Cerebellar nuclear complex (tissue), 1 donor: Measurements from ENCODE around the gene KRT6A.

Experiments
- DNase-seq, 2 experiments: peaks; one replicate each; lab custom pipeline; 2025; lab: John Stamatoyannopoulos, UW

Gene KRT6A

DNA sequence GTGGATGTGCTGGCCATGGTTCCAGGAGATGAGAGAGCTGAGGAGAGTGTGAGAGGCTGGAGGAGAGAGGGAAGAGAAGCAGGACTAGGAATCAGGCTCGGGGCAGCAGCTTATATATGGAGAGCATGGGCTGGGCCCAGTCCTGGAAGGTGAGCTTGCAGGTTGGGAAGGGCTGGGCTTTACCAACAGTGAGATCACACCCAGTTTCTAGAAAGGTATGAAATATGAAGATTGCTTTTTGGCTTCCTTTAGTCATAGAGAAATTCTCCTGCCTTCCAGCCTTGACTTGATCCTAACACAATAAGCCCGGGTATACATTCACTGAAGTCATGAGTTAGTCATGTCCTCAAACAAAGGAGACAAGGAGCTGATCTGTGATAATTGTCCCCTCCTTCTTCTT is at the start of gene KRT6A:
TSS of gene KRT6A (minus strand) at position 86 of the 400 bp plus-strand sequence. CDS start at position 17, 69 bp downstream.
- DNase-seq = no peak

DNA sequence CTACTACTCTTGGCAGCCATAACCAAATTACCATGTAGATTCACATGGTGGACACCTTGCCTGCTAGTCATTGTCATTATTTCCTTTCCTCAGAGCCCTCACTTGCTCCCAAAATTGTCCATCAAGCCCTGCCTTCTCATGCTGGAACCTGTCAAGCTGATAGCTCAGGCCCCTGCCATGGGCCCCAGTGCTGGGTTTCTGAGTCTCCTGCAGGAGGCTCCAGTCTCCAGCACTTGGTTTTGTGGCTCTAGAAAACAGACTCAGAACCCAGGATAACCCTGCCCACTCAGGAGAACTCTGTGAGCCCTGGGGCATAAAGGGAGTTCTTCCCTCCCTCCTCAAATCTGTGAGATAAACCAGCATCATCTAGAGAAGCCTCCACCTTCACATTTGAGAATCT is 49.1 kb upstream of the KRT6A start:
- DNase-seq = no peak

DNA sequence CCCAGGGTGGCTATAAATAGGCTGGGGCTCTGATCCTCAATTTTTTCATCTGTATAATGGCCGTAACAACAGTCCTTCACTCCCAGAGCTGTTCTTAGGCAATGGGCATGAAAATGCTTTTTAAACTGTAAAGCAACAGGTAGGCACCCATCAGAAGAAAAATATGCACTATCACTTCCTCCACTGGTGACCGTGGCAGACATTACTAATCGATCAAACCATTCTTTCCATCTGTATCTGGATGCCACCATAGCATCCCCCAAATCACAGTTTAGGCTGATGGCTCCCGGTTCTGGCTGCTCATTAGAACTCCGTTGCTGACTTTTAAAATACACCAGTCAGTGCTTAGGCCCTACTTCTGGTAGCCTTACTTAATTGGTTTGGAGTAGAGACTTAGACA is 48.7 kb upstream of the KRT6A start:
- no peak for DNase-seq

DNA sequence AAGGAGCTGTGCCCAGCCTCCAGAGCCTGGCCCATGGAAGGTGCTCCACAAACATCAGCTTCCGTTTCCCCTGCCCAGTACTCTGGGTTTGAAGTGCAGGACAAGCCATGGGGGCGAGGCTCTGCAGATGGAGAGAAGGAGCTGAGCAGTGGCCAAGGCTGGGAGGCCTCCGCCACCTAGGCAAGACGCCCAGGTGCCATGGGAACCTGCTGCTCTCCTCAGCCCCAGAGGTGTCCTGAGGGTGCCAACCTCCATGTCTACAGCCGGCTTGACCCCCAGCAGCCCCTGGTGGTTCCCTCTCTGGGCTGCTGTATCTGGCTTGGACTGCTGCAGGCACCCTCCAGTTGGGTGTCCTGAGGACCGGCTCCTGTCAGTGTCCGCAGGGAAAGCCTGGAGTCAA is 47.5 kb upstream of the KRT6A start:
- no peak for DNase-seq

DNA sequence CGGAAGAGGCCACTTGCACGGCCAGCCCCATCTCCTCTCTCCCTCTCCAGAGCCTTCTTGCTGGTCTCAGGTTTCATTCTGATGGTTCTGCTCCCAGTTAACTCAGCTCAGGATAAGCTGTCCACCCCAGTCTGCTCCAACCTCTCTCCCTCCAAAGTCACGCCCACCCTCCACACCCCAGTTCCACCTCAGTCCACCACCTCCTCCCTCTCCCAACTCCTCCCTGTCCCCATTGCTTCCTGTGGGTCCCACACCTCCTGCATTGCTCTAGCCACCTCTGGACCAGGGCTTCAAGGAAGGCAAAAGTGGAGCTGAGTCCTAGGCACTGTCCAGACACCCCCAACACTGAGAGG is 46.7 kb upstream of the KRT6A start:
- no peak for DNase-seq

DNA sequence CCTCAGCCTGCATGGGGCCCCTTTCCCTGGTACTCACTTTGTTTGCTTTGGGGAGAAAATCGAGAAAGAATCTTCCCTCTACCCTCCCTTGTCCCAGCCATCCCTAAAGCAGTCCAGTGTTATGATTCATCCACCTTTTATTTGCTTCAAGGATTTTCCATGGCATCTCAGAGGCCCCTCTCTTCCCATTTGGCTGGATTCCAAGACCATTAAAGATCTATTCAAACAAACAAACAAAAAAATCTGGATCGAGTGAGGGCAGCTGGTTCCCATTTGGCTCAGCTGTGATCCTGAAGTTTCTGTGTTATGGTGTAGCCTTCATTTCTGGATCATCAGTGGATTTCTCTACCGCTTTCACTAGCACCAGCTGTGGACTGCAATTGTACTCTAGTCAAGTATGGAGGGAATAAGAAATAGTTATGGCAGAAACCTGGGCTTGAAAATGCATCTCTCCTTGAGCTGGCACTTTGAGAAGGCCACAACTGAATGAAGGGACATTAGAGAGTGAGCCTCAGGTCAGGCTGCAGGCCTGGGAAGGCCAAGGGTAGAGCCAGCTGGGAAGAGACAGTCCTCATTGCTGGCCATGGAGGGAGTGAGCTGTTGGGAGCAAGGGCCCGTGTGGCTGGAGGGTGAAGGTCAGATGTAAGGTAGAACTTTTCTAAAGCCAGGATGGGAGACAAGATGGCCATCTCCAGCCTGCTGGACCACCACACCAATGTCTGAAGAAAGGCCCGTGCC is 46.2 kb upstream of the KRT6A start:
- DNase-seq = no peak

DNA sequence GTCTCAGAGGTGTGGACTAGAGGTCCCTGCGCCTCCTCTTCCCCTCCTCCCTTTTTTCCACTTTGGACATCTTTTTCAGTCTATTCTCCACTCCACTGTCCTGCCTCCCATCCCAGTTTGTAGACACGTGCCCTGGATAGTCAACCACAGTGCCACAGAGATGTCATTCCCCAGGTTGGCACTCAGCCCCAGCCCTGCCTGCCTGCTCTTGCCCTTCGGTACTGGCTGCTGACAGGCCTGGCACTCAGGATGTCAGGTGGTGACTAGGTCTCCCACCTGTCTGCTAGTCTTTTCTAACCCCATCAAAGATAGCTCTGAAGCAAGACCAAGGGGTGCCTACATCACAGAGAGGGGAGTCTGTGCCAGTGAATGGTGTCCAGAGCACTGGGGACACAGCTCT is 44.0 kb upstream of the KRT6A start:
- DNase-seq = no peak

DNA sequence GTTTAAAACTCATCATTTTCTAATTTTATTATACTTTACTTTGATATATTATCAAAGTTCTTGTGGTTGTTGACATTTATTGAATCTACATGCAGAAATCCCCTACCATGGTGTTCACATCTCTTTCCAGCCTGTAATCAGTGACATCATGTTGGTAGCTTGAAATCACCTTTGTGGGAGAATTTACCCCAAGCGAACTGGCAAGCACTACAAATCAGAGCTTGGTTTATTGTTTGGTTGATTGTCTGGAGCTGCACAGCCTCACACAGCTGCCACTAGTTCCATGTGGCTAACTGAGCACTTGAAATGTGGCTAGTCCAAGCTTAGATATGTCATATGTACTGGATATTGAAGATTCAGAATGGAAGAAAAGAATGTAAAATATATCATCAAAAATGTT is 42.5 kb upstream of the KRT6A start:
- no peak for DNase-seq

DNA sequence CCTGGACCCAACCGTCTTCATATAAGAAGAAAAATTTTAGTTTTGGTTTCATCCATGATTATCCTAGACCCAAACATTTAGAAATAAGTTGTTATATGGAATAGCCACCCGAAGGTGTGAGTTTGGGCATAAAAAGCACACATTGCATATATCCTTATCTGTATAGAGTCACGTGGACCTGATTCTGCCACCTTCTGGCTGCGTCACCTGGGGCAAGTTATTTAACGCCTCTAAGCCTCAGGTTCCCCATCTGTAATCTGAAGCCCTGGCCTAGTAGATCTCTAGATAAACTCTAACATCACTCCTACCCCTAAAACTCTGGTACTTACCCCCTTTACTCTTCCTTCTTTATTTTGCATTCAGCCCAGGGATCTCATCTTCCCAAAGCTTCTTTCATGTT is 41.4 kb upstream of the KRT6A start:
- DNase-seq = no peak

DNA sequence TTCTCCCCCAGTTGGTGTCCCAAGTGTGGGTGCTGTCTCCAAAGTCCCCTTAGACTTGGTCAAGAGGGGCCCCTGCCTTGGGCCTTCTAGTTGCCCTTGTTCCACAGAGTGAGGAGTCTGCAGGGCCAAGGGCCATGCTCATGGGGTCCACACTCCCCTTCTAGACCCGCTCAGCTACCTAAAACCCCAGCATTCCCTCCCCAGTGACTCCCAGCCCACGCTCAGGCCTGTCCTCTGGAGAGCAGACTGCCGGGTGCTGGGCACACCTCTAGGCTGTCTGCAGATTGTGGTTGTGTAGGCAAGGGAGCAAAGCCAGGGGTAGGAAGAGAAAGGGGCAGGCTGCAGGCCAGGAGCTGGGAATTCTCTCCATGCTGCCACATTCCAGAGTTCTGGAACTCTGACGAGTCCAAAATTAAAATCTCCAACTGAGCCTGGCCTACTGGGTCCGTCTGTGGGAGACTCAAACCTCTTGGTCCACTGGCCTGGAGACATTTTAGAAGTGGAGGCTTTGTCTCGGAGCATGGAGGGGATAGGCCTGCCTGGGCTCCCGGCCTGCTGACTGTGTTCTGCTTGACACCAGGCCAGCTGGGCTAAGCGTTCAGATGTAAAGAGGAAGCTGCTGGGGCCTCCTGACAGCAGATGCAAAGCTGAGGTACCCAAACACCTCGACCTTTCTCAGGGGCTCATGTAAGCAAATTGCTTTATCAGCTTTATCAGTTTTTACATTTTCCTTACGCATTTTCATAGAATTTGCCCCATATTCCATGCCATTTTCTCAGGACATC is 40.8 kb upstream of the KRT6A start:
- DNase-seq = no peak

DNA sequence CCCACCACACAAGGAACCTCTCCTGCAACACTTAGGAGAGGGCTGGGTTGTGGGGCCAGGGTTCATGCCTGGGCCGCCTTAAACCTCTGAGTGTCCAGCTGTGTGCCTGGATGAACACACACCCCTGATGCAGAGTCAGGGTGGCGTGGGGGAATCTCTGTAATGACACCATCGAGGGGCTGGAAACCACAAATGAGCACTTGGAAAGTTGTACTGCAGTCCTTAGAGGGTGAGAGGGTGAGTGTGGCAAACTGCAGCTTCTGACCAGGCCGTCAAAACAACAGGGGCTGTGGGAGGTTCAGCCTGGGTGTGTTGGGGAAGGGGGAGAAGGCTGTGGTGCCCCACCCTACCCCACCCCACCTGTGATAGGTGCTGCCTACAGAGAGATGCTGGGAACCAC is 39.6 kb upstream of the KRT6A start:
- no peak for DNase-seq

DNA sequence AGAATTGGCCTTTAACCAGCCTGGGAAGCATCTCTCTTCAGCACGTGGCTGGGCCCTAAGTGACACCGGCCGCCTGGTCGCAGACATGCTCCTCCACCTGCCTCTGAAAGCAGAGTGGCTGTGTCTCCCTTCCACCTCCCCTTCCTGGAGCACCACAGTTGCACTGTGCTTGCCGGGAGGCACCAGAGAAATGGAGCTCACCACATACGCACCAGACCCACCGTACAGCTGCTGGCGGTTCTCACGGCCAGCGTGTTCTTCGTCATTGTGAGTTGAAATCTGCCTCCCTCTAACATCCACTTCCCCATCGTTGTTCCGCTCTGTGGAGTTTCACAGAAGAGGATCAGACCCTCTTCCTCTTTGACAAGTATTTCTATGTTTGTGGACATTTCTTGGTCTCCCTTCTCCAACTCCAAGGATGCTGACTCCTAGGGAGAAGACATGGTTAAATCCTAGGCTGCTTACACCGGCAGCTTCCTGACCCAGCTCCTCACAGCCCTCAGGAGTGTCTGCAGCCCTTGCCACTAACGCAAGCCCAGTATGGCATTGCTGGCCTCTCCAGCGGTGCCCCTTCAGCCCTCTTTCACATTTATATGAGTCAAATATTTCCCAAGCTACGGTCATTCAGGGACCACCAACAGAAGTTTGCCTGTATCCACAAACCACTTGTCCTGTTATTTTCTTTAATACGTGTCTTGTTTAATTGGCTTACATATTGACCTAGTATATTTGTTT is 38.7 kb upstream of the KRT6A start:
- no peak for DNase-seq

DNA sequence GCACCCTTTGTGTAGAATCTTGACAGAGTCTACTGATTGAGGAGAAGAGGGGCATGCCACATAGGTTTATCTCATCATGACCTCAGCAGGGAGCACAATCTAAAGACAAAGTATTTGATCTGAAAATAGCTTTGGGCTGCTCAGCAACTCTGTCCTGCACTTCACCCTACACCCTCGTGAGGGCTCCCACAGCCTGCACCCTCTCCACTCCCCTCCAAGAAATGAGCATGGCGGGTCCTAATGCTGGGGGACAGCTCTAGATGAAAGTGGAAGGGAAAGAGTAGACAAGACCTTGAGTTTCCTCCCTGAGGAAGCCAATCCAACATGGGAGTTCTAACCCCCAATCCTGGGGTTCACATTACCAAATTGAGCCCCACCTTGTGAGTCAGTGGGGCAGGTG is 37.8 kb upstream of the KRT6A start:
- no peak for DNase-seq

DNA sequence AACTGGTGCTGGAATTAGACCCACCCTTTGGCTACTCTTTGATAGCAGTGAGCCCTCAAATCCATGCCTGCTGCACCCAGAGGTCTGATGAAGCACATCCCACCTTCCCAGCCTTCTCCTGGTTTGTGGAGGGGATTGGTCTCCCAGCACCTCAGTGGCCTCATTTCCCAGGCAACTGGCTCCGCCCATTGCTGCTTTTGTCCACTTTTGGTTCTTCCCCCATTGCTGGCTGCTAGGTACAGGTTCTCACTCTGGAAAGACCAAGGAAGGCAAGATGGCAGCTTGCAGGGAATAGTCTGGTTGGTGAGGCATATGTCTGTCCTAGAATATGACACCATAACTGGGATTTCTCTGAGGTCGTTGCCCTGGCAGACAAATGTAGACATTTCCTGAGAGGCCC is 37.3 kb upstream of the KRT6A start:
- DNase-seq = no peak

DNA sequence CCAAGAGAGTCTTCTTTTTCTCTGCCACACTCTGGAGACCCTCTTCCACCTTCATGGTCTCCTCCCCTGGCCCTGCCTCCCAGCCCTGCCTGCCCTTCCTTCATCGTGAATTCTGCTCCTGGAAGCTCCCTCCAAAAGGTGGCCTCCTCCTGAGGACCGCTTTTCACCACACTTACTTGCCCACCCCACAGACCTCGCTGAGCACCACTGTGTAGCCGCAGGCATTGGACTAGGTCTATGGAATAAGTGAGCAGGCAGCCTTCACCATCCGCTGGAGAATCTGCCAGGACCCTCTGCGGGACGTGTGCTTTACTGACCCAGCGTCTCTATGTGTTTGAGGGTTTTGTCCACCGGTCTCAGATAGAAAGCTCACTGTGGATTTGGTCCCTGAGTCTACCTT is 36.8 kb upstream of the KRT6A start:
- DNase-seq = no peak

DNA sequence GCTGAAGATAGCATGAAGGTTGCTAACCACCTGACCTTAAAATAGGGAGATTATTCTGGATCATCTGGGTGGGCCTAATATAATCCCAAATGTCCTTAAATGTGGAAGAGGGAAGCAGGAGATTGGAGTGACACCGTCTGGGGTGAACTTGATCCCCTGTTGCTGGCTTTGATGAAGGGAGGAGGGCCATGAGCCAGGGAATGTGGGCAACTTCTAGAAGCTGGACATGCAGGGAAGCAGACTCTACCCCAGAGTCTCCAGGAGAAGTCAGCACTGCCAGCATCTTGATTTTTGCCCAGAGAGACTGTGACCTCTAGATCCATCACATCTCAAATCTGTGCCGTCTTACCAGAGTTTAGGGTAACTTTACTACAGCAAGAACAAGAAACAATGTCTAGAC is 36.4 kb upstream of the KRT6A start:
- DNase-seq = no peak

DNA sequence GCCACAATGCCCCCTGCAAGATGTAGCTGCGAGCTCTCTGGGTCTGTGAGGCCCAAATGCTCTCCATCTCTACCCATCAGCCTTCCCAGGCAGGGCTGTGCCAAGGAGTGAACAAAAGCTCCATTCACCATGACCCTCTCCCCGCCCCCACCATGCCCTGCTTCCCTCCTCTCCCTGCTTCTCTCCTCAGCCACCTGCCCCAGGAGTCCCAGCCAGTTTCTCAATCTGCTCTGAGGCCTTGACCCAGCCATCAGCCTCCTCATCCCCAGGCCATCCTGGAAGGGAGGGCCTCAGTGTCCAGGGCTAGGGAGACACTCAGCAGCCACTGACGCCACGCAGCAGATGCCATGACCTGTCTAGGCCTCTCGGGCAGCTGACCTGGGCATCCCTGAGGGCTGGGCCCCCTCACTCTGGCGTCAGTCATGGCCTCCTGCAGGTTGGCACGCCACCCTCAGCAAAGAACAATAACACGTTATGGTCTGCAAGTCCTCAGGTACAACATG is 35.6 kb upstream of the KRT6A start:
- no peak for DNase-seq

DNA sequence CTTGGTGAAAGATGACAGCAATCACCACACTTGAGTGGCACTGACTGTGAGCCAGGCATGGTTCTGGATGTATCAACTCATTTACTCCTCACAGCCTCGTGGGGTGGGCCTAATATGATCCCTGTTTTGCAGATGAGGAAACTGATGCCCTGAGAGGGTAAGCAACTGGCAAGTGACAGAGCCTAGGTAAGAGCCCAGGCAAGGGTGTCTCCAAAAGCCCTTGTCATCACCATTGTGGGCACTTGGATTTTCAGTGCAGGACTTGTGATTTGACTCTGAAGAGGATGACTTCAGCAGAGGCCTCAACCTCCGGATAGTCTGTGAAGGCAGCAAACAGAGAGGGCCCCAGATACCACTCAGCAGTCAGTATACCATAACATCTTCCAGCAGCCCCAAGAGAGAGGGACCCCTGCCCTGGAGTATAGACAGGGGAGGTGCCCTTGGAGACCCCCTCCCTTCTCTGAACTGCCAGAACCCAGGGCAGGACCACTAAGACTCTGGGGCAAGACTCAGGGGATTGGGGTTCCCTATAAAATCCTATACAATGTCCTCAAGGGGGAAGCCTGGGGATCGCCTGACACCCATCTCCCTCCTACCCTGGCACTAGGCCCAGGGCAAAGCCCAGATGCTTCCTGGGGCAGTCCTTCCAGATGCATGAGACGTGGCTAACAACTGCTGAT is 34.2 kb upstream of the KRT6A start:
- no peak for DNase-seq

DNA sequence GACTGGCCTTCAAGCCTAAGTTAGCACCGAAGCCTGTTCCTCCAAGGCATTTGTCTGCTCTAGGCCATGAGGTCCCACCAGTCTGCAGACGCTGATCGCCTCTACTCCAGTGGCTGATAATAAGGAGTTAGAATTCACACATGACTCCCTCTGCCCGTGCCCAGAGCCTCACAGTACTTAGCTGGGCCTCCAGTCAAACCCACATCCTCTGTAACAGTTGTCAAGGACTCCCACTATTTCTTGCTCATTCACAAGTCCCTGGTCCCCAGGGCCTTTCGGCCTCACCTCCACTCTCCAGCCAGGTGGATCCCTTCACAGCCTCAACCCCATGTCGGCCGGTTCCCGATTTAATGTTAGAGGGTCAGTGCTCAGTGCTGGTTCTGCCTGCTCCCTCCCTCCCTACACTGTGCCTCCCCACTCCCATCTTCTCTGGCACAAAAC is 33.5 kb upstream of the KRT6A start:
- DNase-seq = no peak

DNA sequence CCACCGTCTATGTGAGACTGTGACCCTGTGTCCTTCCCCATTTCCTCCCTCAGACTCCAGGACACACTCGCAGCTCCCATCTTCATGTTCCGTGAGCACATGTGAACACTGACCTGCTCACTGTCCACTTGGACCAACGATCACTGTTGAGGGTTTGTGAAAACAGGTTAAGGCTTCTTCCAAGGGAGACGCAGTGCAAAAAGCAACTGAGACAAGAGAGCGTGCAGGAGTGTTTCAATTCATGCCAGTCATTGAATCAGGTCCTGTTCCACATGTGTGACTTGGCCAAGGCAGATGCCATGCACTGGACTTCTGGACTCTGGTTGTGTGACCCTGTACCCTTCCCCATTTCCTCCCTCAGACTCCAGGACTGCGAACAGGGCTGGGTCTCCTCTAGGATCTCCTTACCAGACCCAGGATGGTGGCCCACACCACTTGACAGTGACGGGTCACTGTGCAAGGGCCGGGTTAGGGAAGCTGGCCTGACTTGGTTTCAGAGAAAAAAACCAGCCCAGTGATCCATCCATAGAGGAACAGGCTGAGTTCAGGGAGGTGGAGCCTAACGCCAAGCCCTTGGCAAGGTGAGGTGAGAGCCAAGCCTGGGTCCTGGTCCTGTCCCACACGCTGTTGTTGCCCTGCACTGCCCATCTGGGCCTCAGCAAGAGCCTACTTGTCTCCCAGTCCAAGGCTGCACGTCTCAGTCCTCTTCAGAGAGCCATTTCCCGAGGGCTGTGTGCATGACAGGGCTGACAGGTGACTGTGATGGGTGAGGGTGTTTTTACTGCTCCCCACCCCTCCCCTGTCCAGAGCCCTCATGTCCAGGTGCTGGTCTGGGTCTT is 32.8 kb upstream of the KRT6A start:
- no peak for DNase-seq

DNA sequence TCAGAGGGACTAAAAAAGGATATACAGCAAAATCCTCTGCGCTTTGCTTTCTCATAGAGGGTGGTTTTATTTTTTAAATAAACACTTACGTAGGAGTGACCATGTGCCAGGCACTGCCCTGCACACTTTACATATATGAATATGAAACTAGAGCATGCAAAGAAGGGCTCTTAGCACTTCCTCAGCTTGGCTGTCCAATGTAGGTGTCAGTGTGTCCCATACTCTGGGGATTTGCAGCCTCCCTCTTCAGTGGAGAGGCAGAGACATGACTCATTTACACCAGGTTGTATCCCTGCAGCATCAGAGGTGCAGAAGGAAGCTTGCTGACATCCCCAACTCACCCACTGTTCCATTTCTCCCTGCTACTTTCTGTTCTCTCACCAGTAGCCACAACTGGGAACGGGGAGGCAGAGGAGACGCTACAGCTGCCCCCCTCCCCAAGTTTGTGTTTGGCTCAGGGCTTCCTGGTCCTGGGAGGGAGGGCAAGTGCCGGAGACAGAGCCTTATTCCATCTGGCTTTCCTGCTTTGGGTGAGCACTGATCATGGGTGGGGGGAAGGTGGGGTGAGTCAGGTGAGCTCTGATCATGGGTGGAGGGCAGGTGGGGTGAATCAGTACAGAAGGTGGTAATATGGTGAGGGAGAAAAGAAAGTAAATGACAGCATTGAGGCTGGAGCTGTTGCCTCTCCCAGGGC is 32.0 kb upstream of the KRT6A start:
- DNase-seq = no peak
